ENCODE data around the gene PLLP. TPM values are rescaled to one million over a fixed set of nuclear protein-coding genes. Genes with fewer than 3 reads are reported as not detected.

PLLP gene
- total RNA-seq, 4 donors from 2014 or later, result 15.5 to 38.5 (median 31.5) TPM

GRCh38 chr16:57303021-57303909 is 18.8 kb upstream of the PLLP start:
- Histone ChIP-seq H3K27me3 (no peaks in the 10 kb centered on the region), H3K36me3 (no peaks in the 10 kb centered on the region), H3K4me3 (no peak overlapping the region), H3K27ac (peak overlapping the region; percentile 43 to 89 (median 78)), H3K9me3 (no peaks in the 10 kb centered on the region), H3K4me1 (peaks cover 12 to 50% (median 24%) of the 10 kb centered on the region in 3 donors)
- no peak for DNase-seq
- no peak for TF ChIP-seq POLR2A (IDR thresholded peaks at IDR 0.05)
- TF ChIP-seq CTCF (IDR thresholded peaks at IDR 0.05), result no peak
- intact Hi-C loops (cut with DNase I), result loop anchor here (10.0 kb wide), 1 partner anchor 222 kb away; no protein-coding TSS in a partner anchor
- 78 to 90% methylated on average over 2 to 4 of the region's 4 CpGs for WGBS, 2 donors

GRCh38 chr16:57301126-57301817 is 16.8 kb upstream of the PLLP start:
- H3K27ac ChIP-seq, result peak overlapping the region in 3 of 4 donors; percentile 49 to 89 (median 60)

GRCh38 chr16:57300387-57301125 is 16.1 kb upstream of the PLLP start:
- intact Hi-C loops (cut with DNase I), result loop anchor here (2.0 to 10.0 kb wide), 2 partner anchors 116 to 224 kb away; no protein-coding TSS in a partner anchor
- DNase-seq, result peak; percentile 92
- WGBS, 2 donors, result 3 to 9% methylated on average over 20 to 25 of the region's 36 CpGs
- H3K4me1 ChIP-seq, result peaks cover 12 to 49% (median 24%) of the 10 kb centered on the region in 3 donors
- TF ChIP-seq CTCF (IDR thresholded peaks at IDR 0.05) (peak; percentile 88 to 99 (median 98)), POLR2A (IDR thresholded peaks at IDR 0.05) (peak in 1 of 4 donors; percentile 80)
- no peaks in the 10 kb centered on the region for H3K27me3 ChIP-seq
- H3K4me3 ChIP-seq, result peak overlapping the region; percentile 20 to 61 (median 52)
- no peaks in the 10 kb centered on the region for H3K9me3 ChIP-seq
- peak overlapping the region; percentile 75 to 96 (median 92) for H3K27ac ChIP-seq
- H3K36me3 ChIP-seq, result no peaks in the 10 kb centered on the region

More at GRCh38 chr16:57301126-57301817, 16.8 kb upstream of the PLLP start:
- intact Hi-C loops (cut with DNase I), result loop anchor here (2.0 to 10.0 kb wide), 2 partner anchors 116 to 224 kb away; no protein-coding TSS in a partner anchor
- Histone ChIP-seq H3K4me3 (peak overlapping the region in 3 of 4 donors; percentile 15 to 61 (median 32)), H3K4me1 (peaks cover 12 to 50% (median 24%) of the 10 kb centered on the region in 3 donors), H3K9me3 (no peaks in the 10 kb centered on the region), H3K27me3 (no peaks in the 10 kb centered on the region), H3K36me3 (no peaks in the 10 kb centered on the region)
- 36 to 38% methylated on average over 16 to 19 of the region's 19 CpGs for WGBS, 2 donors
- no peak for DNase-seq
- TF ChIP-seq CTCF (IDR thresholded peaks at IDR 0.05) (no peak), POLR2A (IDR thresholded peaks at IDR 0.05) (no peak)

- intact Hi-C loops (cut with DNase I), result loop anchor here (2.0 to 10.0 kb wide), 2 partner anchors 117 to 225 kb away; no protein-coding TSS in a partner anchor
- peak overlapping the region; percentile 20 to 61 (median 52) for H3K4me3 ChIP-seq
- no peaks in the 10 kb centered on the region for H3K9me3 ChIP-seq
- H3K27ac ChIP-seq, result peak overlapping the region; percentile 75 to 96 (median 92)
- H3K36me3 ChIP-seq, result no peaks in the 10 kb centered on the region
- no peaks in the 10 kb centered on the region for H3K27me3 ChIP-seq
- peak; percentile 29 for DNase-seq
- TF ChIP-seq CTCF (IDR thresholded peaks at IDR 0.05), result peak in 4 of 6 experiments; percentile 35 to 61 (median 54)
- peak in 1 of 4 donors; percentile 39 for TF ChIP-seq POLR2A (IDR thresholded peaks at IDR 0.05)
- peaks cover 7 to 42% (median 23%) of the 10 kb centered on the region in 3 donors for H3K4me1 ChIP-seq
- WGBS, 2 donors, result 1% methylated on average over 25 to 30 of the region's 35 CpGs
Measured at GRCh38 chr16:57299719-57300386, 15.4 kb upstream of the PLLP start.

All from esophagus squamous epithelium (tissue), 5 donors.